NOMO-1 treated with DMSO at 0.1 percent for 48 hours (cell line): Measurements from ENCODE around the gene N4BP2L1.

ENCODE experiments used
- DNase-seq: peaks from one replicate; lab custom pipeline; 2025; ENCODE audit not compliant: unreplicated experiment; lab: John Stamatoyannopoulos, UW

N4BP2L1 gene

DNA sequence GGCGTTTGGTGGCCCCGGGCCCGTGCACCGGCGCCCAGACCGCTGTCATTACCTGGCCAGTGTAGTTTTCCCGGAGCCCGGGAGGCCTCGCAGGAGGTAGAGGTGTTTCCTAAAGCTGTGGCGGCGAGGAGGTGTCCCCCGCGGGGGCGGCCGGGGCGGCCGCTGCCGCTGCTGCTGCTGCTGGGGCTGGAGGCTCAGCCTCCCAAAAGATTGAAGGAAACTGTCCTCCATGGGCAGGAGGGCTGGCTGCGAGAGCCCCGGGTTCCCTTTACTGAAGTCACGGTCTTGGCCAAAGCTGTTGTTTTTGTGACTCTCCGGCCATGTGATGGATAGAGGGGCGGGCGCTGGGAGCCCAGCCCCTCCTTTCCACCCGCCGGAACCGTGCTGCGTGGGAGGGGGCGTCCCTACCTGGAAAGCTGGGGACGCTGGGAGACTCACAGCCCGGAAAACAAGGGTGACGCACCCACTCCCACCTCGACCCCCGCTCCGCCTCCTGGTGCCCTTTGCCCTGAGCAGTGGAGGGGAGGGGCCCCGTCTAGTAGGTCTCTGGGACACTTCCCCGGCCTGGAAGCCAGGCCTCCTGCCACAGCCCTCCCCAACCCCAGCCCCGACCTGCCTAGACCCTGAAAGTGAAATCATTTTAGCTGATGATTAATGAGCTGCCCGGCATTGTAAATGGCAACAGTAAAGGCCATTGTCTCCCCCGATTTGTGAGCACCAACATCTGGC is at the start of gene N4BP2L1:
TSS of gene N4BP2L1 (minus strand) at position 279 of the 729 bp plus-strand sequence. CDS start at position 231, 48 bp downstream.
- peak; percentile 79 for DNase-seq

DNA sequence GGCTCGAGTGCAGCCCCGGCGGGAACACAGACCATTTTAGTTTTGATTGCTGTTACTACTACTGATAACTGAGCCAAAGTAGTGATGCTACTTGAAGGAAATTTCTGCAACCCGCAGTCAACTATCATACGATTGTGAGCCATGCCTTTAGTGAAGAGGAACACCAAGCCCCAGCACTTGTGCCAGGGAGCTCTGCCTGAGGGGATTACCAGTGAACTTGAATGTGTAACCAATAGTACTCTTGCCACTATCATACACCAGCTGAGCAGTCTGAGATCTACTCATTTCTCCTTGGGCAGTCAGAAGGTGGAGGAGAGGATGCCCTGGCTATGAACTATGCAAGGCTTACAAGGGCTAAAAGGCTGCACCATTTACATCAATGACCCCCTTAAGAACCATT is 49.0 kb upstream of the N4BP2L1 start:
- no peak for DNase-seq

DNA sequence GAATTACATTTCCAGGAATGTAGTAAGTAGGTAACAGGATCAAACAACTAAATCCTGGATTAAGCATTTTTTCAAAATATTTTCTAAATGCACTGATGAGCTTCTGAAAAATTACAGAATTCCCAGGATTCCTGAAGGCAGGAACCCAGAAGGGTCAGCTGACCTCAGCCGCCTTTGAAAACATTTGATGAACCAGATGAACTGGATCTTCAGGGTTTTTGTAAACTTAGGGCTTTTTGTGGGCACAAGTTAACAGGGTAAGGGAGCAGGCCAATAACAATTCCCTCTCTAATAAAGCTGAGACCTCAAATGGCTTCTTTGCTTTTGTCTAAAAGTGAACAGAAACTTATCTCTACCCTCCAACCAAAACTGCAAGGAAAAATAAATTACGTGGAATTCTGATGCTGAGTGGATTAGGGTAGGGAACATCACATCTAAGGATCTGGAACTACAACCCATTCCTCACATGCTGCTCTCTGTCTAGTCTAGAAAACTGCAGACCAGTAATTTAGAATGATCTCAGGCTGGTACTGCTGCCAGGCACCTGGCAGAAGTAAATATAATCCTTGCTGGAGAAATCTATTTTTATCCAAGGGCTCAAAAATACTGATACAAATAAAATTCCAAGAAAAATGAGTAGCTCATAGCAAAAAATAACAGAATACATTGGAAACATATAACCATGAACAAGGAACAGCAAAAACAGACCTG is 48.2 kb upstream of the N4BP2L1 start:
- no peak for DNase-seq

DNA sequence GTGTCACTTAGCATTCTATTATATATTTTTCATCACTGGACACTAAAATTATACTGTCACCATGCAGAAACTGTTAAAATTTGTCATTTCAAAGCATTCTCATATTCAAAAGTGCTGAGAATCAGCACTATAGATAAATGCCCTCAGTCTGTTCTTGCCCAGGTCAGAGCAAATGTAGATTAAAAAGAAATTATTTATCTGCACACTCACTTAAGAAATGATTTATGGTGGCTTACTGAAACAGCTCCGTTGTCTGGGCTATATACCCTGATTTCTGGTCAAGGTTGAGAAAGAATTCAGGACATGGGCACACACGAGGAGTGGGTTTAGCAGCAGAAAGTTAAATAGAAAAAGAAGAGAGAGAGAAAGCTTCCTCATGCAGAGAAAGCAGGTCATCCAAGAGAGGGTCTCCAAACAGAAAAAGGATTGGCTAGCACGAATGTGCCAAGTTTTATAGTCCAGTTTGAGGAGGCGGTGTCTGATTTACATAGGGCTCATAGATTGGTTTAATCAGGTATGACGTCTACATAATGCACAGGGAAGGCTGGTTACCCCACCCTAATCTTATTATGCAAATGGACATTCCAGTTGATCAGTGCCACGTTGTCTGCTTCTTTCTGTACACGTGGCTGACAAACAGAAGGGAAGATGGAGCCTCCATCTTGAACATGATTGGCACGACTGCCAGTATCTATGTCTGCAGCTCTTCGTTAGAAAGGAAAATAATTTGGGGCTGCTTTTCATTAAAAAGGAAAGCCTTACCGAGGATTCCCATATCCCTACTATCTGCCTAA is 47.3 kb upstream of the N4BP2L1 start:
- DNase-seq: no peak

DNA sequence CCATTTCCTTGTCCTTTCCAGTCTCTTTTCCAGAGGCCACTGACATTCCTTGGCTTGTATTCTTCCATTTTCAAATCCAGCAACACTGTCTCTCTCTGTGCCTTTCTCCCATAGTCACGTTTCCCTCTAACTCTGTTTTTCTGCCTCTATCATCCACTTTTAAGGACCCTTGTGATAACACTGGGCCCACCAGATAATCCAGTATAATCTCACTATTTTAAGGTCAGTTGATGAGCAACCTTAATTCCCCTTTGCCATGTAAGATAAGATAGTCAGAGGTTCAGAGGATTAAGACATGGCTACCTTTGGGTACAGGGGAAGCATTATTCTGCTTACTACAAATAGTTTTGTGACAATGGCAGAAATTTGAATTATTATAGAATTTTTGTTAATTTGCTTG is 45.7 kb upstream of the N4BP2L1 start:
- no peak for DNase-seq

DNA sequence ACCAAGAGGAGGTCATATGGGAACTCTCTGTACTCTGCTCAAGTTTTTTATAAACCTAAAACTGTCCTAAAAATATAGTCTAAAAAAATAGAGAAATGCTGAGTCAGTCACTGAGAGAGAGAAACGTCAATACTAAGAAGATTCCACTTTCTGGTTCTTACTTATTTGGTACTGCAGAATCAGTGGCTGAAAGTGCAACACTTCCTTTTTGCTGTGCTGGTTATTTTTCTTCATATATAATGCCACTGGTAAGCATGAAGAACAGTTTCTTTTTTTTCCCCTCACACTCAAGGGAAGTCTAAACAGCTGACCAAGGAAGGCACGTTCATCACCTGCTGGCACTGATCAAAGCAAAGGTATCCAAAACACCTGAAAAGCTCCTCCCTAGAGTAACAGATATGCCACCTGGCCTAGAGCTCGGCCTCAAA is 44.3 kb upstream of the N4BP2L1 start:
- peak; percentile 38 for DNase-seq

DNA sequence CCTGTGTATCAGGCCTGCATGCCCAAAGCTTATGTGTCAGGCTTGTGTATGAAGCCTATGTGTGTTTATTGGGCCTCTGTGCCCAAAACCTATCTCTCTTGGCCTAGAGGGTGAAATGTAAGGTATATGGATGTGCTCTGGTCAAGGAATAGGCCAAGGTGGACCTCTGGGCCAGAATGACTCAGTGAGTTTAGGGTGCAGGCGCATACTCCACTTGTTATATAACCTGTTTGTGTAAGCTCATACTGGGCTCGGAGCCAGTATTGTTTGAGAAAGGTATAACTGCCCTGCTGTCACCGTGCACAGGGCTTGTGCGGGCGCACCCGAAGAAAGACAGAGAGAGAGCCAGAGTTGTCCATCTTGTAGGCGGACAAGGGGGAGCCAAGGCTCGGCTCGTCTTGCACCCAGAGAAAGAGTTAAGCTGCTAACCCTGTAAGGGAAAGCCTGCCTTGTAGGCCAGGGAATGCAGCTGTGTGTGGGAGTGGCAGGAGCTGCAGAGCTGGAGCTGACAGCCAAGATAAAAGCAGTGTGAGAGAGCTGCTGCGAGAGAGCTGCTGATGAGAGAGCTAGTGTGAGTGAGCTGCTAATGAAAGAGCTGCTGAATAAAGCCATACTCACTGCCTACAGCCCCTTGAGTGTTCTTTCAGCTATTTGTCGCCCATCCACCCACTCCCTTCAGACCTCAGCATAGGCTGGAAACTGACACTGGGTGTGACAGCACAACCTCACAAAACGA is 43.4 kb upstream of the N4BP2L1 start:
- DNase-seq: no peak

DNA sequence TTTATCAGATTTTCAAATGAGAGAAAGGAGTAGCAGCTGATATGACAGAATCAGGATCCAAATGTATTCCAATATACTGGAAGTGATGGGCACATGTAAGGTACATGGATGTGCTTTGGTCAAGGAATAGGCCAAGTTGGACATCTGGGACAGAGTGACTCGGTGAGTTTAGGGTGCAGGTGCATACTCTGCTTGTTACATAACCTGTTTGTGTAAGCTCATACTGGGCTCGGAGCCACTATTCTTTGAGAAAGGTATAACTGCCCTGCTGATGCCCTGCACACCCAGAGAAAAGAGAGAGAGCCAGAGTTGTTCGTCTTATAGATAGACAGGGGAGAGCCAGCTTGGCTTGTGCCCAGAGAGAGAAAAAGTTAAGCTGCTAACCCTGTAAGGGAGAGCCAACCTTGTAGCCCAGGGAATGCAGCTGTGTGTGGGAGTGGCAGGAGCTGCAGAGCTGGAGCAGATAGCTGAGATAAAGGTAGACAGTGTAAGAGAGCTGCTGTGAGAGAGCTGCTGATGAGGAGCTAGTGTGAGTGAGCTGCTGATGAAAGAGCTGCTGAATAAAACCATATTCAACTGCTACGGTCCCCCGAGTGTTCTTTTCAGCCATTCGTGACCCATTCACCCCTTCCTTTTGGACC is 40.7 kb upstream of the N4BP2L1 start:
- no peak for DNase-seq

DNA sequence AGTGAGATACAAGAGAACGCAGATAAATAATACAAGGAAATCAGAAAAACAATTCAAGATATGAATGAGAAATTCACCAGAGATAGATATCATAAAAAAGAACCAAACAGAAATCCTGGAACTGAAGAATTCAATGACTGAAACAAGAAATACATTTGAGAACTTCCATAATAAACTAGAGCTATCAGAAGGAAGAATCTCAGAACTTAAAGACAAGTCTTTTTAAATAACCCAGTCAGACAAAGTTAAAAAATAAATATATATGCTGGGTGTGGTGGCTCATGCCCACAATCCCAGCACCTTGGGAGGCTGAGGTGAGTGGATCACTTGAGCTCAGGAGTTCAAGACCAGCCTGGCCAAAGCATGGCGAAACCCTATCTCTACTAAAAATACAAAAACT is 28.7 kb upstream of the N4BP2L1 start:
- no peak for DNase-seq

DNA sequence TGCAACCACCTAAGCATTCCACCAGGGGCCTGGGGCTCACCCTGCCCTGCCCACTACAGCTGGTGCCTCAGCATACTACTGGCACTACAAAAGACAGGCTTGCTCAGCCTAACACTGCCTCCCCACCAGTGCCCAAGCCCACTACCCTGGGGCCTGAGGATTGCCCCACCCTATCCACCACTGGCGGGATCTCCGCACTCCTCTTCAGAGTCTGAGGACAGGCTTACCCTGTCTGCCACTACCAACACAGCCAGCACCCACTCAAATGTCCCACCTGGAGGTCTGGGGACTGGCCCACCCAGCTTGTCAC is 27.6 kb upstream of the N4BP2L1 start:
- DNase-seq: no peak

DNA sequence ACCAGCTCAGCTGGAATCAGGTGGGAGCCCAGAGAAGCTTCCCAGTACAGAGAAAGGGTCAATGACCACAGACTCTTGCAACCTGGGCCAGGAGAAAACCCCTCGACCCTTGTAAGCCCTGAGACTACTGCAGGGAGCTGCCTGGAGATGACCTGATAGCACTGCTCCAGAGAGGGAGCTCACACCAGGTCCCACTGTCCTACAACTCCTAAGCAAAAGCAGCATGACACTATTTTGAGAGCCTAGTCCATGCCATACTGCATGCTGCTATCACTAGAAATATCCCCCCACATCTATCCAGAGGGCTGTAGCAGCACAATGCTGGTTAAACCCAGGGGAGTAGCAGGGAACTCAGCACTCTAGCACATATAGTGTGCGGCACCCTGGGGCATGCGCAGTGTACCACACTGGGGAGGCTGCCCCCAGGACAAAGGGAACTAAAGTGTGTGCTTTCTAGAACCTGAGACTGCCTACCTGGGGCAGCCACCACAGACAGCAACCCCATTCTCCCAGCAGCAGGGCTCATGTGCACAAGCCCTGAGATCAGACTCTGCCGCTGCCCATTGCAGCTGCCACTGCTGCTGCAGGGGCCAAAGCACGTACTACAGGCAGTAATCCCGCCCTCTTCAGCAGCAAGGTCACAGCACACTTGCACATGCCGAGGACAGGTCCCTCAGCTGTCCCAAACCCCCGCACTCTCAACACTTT is 27.1 kb upstream of the N4BP2L1 start:
- DNase-seq: no peak

DNA sequence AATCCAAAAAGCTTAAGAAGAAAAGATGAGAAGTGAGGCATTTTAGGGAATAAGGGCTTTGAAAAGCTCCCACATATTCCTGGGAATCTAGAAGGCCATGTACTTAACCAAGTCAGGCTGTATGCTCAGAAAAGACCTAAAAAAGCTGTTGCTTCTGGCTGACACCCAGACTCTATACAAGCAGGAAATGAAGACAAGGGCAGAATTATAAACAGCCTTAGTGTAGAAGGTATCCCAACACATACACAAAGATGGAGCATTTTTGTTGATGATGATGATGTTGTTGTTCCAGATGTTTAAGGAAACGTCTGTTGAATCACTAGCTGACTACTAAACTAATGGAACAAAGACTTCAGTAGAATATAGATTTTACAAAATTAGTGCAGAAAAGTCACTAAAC is 26.1 kb upstream of the N4BP2L1 start:
- no peak for DNase-seq

DNA sequence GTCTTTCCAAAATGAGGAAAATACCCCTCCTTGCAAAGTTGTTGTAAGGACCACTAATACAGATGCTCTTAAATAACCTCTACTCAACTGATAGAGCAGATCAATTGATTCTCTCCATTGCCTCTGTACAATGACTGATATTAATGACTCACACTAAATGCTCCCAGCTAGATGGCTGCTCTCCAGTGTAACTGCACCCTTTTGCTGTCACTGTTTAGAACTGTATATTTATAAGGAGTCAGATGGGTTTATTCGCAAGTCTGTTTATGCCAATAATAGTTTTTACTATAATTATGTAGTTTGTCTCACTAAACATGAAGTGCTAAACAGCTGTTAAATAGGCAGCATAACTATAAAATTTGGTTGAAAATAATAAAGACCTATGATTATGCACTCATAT is 21.0 kb upstream of the N4BP2L1 start:
- DNase-seq: no peak

DNA sequence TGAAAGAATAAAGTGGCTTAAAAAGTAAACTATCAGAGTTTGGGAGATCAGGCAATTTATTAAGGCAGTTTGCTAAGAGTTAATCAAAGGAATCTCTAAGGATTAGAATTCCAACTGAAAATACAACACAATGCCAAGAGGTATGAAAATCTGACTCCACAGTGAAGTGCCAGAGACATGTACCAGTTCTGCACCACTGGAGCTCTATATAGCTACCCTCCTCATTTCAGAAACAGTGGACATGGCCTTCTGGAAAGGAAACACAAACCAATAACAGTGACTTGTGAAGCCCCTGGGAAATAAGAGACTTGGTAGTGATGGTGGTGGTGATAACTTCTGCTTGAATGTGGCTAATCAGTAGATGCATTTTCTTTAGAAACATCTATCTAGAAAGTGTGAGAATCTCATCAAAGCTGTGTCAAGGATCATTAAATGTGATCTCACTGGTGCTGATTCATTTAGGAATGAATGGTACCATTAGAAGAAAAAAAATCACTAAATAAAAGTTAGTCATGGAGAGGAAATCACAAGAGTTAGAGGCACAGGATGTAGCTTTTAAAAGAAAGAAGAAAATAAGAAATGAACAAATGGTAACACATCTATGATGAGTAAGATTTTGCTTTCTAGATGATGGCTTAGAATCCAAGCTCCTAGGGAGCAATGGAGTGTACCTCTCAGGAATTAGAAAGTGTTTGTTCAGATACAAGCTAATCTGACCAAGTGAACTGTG is 20.1 kb upstream of the N4BP2L1 start:
- no peak for DNase-seq

DNA sequence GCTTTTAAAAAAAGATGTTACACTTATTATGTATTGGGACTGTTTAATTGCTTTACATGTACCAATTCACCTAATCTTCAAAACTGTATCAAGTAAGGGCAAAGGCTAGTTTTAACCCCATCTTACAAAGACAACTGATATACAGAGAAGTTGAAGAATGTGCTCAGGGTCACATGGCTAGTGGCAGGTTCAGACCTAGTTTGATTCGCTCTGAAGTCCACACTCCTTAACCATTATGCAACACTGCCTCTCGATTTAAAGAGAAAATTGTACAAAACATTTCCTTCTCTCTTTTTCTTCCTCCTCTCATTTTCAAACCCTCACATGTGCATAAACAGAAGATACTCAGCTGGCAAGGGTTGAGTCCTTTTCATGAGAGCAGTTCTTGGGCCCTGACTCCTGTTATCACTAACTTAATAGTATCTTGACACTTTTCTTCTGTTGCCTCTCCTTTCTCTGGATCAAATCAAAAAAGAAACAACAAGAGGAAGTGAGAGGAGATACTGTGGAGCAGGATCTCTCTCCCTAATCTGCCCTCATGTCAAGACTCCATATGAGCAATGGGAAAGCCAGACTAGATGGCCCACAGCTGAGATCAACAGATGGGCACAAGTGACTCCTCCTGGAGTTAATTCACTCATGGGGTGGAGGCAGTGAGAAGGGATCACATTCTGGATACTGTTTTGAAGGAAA is 19.0 kb upstream of the N4BP2L1 start:
- peak; percentile 83 for DNase-seq

DNA sequence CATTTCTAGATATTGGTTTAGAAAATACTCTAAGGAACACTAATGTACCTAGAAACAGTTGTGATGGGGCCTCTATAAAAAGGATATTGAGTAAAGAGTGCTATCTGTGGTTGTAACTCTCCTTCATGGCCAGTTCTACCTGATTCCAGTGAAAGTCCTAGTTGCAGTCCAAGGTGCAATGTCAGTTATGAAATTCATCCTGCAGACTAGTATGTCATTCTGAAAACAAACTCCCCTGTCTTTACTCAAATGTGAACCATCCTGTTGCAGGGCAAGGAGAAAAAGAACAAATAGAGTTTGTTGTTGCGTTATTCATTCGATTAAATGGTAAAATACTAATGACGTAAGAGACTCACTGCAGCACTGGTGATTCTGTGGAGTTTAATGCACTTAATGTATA is 18.3 kb upstream of the N4BP2L1 start:
- DNase-seq: no peak

DNA sequence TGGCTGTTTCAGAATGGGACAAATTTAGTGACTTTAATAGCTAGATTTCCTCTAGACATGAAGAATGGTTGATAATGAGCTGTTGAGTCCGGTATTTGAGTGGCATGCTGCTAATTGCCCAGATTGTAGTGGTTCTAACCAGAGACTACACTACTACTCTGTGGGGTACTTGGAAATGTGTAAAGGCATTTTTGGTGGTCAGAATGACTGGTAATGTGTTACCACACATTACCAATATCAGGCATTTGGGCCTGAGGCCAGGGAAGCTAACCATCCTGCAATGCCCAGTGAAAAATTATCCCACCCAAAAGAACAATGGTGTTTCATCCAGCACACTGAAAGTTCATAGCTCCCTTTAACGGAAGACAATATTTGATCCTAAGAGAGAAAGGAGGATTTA is 17.5 kb upstream of the N4BP2L1 start:
- DNase-seq: no peak

DNA sequence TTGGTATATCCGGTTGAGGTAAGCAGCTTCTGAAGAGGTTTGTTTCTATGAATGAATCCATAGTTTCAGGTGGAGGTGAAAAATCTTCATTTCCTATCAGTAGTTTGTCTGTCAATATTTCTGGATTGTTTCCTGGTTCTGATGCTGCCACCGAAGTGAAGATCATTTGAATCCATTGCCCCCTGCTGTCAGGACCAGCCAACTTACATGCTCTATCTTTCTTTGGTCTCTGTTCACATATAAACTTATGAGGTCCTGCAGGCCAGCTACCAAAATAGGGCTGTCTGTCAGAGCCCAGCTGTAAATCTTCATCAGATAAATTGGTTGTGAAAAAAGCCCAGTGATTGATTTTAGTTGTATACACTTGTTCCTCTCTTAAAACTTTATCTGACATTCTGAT is 15.2 kb upstream of the N4BP2L1 start:
- DNase-seq: peak; percentile 68

DNA sequence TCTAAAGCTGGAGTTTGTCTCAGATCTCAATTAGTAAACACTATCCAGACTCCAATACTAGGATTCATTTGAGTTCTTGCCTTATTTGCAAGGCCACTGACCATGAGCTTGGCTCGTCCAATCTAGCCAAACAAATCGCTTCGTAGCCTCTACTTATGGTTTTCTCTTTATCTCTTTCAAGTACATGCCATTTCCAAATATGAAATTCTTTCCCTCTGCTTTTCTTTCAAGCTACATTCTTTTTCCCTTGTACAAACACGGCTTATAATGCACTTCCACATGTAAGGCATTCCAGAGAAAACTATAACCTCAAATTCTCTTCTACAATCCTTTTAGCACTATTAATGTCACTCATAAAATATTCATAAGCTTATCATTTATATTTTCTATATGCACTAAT is 10.9 kb upstream of the N4BP2L1 start:
- no peak for DNase-seq
